Panc1 (cell line): ENCODE measurements around the gene TNNC2.

Source experiments
- POLR2AphosphoS5 ChIP-seq: IDR thresholded peaks from 2 replicates; pipeline ENCODE4 v1.6.1; 2012; ENCODE audit warnings: mild to moderate bottlenecking, low read depth, low read length, moderate library complexity
- SIN3A ChIP-seq: IDR thresholded peaks from 2 replicates; pipeline ENCODE4 v1.6.1; 2012; ENCODE audit warnings: low read depth, mild to moderate bottlenecking, low read length, moderate library complexity, borderline replicate concordance; ENCODE audit not compliant: insufficient read depth
- TF ChIP-seq, protein P1 (sequence below): fragments of 450-650 bp; IDR thresholded peaks from 2 replicates; pipeline ENCODE4 v1.5.1; 2017; ENCODE audit warnings: mild to moderate bottlenecking
- TF ChIP-seq, protein P2 (sequence below), 2 experiments: IDR thresholded peaks; 2 replicates each; pipeline ENCODE4 v1.6.1; 2011 to 2012; ENCODE audit warnings: low read depth in 2 of 2, control low read depth in 1 of 2, low read length in 1 of 2, mild to moderate bottlenecking in 1 of 2, moderate library complexity in 1 of 2; ENCODE audit not compliant: insufficient read depth in 1 of 2

DNA sequence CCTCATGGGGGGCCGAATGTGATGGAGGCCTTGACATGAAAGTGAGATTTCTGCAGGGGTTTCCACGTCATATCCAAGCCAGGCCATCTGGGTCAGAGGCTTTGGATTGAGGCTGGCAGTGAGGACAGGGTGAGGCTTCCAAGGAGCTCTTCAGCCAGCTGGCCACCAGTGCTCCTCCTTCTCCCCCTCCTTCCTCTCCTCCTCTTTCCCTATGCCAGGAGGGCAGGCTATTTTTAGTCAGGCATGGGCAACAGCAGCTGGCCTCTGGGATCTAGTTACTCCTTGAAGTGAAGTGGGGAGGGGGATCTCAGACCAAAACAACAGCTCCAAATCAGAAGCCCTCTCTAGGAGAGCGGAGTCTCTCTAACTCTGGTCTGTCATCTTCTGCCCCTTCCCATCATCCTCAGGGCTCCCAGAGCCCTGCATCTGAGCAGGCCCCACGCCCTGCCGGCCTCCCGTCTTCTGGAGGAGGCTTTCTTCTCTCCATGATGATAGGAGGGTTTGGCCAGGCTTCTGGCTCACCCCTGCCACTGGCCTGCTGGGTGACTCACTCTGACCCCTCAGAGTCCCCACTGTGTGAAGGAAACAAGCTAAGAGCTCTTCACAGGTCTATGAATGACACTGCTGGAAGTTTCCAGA, 612 bp downstream of the TNNC2 start:
- TF ChIP-seq SIN3A (no peak), POLR2AphosphoS5 (no peak)
- TF ChIP-seq, protein P1, sequence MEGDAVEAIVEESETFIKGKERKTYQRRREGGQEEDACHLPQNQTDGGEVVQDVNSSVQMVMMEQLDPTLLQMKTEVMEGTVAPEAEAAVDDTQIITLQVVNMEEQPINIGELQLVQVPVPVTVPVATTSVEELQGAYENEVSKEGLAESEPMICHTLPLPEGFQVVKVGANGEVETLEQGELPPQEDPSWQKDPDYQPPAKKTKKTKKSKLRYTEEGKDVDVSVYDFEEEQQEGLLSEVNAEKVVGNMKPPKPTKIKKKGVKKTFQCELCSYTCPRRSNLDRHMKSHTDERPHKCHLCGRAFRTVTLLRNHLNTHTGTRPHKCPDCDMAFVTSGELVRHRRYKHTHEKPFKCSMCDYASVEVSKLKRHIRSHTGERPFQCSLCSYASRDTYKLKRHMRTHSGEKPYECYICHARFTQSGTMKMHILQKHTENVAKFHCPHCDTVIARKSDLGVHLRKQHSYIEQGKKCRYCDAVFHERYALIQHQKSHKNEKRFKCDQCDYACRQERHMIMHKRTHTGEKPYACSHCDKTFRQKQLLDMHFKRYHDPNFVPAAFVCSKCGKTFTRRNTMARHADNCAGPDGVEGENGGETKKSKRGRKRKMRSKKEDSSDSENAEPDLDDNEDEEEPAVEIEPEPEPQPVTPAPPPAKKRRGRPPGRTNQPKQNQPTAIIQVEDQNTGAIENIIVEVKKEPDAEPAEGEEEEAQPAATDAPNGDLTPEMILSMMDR: no peak
- TF ChIP-seq, protein P2, sequence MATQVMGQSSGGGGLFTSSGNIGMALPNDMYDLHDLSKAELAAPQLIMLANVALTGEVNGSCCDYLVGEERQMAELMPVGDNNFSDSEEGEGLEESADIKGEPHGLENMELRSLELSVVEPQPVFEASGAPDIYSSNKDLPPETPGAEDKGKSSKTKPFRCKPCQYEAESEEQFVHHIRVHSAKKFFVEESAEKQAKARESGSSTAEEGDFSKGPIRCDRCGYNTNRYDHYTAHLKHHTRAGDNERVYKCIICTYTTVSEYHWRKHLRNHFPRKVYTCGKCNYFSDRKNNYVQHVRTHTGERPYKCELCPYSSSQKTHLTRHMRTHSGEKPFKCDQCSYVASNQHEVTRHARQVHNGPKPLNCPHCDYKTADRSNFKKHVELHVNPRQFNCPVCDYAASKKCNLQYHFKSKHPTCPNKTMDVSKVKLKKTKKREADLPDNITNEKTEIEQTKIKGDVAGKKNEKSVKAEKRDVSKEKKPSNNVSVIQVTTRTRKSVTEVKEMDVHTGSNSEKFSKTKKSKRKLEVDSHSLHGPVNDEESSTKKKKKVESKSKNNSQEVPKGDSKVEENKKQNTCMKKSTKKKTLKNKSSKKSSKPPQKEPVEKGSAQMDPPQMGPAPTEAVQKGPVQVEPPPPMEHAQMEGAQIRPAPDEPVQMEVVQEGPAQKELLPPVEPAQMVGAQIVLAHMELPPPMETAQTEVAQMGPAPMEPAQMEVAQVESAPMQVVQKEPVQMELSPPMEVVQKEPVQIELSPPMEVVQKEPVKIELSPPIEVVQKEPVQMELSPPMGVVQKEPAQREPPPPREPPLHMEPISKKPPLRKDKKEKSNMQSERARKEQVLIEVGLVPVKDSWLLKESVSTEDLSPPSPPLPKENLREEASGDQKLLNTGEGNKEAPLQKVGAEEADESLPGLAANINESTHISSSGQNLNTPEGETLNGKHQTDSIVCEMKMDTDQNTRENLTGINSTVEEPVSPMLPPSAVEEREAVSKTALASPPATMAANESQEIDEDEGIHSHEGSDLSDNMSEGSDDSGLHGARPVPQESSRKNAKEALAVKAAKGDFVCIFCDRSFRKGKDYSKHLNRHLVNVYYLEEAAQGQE (IDR thresholded peaks at IDR 0.05; ENCODE audit: insufficient read depth in 1 of 2, low read depth in 2 of 2, low read length in 1 of 2): no peak
